Hematopoietic multipotent progenitor cell treated with erythropoietin and hydrocortisone succinate and interleukin-3 and kit ligand, for 15 days (in vitro differentiated cells): ENCODE measurements around the gene CDCA3.

ENCODE experiments used
- DNase-seq: peaks from one replicate; pipeline ENCODE4 v3.0.0-alpha.2; 2015; ENCODE audit warnings: low spot score

CDCA3 gene

DNA sequence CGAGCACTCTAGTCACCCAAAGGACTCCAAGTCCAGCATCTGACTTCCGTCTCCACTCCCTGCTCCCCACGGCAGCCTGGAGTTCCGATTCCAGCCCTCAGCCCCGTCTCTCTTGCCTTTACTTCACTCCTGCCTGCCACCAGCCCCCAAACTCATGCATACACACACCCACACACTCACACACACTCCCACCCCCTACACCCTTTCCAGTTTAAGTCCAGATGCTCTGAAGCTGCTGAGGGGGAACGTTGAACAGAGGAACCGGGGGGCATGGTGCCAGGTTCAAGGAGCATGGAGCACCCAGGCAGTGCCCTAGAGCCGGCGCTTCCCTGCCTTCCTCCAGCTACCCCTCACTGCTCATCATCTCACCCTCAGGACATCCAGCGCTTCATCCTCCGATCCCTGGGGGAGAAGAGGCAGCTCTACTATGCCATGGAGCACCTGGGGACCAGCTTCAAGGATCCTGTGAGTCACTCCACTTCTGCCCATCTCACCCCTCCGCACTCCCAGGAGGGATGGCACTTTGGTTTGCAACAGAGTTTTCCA is 19.6 kb downstream of the CDCA3 start:
- DNase-seq: no peak

DNA sequence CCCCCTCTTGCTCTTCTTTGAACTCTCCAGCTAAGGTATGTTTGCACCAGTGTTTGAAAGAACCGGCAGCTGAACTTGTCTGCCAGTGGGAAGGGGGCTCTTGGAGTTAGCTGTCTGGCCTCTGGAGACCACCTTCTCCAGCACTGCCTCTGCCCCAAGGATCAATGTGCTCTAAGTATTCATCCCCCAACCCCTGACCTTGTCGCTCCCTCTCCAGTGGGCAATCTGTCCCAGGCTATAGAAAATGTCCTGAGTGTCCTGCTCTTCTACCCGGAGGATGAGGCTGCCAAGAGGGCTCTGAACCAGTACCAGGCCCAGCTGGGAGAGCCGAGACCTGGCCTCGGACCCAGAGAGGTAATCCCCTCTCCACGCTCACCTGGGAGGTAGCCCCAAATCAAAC is 20.1 kb downstream of the CDCA3 start:
- DNase-seq: no peak

DNA sequence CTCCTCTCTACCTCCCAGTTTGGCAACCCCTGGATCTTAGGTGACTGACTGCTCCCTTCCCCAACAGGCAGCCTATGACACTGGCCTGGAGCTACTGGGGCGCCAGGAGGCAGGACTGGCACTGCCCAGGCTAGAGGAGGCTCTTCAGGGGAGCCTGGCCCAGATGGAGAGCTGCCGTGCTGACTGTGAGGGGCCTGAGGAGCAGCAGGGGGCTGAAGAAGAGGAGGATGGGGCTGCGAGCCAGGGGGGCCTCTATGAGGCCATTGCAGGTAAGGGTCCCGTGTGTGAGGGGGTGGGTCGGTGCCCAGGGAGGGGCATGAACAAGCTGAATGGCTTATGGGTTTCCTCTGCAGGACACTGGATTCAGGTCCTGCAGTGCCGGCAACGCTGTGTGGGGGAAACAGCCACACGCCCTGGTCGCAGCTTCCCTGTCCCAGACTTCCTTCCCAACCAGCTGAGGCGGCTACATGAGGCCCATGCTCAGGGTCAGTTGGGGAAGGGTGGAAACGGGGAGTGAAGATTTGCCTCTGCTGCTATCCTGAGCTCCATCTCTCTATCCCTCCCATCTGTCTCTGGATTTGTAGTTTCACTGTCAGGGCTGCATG is 20.7 kb downstream of the CDCA3 start:
- DNase-seq: no peak

DNA sequence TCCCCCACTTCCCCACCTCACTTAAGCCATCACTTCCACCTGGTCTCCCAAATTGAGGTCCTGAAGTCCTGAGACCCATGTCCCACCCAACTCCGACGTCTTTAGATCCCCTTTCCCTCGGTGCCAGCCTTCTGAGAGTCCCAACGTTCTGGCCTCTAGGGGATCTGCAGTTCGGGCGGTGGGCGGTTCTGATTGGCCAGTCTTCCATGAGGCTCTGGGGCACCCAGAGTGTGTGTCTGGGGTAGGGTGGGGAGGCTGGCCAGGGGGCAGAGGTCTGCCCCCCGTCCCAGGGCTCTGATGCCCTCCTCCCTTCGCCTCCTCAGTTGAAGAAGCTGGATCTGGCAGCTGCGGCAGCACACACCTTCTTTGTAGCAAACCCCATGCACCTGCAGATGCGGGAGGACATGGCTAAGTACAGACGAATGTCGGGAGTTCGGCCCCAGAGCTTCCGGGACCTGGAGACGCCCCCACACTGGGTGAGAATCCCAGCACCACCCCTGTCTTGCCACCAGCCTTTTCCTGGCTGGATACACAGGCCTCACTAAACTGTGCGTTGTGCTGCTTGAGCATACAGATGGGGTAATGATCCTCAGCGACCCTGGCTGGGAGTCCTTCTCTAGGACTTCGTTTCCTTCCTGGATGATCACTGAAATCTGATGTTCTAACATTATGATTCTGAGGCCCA is 21.4 kb downstream of the CDCA3 start:
- no peak for DNase-seq

DNA sequence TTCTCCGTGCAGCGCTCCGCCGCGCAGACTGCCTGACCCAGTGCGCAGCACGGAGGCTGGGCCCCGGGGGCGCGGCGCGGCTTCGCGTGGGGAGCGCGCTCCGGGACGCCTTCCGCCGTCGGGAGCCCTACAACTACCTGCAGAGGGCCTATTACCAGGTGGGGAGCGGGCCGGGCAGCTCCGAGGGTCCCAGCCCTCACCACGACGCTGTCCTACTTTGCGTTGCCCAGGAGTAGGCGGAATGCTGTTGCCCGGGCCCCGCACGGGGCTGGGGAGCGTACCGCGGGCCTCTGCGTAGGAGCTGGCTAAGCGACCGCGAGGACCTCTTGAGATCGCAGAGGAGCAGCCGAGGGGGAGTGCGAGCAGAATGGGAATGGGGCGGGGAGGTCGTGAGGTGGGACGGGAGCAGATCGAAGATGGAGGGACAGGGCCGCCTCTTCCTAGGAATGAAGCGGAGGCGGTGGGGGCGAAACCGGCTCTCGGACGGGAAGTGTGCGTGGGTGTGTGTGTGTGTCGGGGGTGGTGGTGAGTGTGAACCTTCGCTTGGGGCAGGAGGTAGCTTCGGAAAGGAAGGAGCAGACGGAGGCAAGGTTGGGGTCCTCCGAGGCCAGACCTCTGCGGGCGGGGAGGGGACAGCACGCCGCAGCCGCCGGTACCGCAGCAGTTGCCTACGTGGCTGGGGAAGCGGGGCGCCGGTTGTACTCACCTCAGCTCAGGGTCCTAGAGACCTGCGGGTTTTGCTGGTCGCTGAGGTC is 22.1 kb downstream of the CDCA3 start:
- no peak for DNase-seq

DNA sequence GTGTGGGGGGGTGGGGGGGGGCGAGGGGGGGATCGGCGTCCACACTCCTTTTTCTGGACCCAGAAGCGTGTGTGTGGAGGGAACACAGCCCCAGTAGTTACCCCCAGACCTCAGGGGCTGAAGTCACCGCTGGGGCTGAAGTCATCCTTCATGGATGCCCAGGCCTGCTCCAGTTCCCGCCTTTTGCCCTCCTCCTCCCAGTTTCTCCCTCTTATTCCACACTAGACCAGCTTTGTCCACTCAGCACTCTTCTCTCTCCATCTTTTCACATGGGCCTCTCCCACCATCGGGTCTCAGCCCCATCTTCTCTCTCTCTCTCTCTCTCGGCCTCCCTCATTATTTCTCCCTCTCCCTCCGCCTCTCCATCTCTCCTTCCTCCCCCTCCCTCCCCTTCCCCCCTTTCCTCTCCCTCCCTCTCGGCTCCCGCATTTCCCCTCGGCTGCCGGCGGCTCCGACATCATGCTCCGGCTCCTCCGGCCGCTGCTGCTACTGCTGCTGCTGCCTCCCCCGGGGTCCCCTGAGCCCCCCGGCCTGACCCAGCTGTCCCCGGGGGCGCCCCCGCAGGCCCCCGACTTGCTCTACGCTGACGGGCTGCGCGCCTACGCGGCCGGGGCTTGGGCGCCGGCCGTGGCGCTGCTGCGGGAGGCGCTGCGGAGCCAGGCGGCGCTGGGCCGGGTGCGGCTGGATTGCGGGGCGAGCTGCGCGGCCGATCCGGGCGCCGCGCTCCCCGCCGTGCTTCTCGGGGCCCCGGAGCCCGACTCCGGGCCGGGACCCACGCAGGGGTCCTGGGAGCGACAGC is 22.9 kb downstream of the CDCA3 start, which contains the start of gene P3H3:
Gene P3H3 (plus strand): TSS at position 426 of the 799 bp plus-strand sequence. CDS start 34 bp downstream, at position 460.
- DNase-seq: no peak

DNA sequence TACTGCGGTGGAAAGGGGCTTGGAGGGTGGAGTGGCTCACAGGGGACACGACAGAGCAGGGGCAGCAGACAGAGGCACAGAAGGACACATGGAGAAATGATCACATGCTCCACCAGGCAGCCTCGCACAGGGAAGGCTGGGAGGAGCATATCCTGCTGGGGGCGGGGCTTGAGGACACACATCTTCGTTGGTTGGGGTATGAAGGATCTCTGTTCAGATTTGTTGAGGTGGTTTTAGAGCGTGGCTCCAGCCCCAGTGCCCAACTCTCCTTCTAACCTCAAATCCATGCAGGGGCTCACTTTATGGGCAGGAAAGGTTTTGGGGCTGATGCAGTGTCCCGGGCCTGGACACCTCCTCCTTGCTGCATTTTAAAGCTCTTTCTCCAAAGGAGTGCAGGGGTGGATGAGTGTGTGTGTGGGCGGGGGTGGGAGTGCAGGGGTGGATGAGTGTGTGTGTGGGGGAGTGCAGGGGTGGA is 23.6 kb downstream of the CDCA3 start:
- DNase-seq: no peak

DNA sequence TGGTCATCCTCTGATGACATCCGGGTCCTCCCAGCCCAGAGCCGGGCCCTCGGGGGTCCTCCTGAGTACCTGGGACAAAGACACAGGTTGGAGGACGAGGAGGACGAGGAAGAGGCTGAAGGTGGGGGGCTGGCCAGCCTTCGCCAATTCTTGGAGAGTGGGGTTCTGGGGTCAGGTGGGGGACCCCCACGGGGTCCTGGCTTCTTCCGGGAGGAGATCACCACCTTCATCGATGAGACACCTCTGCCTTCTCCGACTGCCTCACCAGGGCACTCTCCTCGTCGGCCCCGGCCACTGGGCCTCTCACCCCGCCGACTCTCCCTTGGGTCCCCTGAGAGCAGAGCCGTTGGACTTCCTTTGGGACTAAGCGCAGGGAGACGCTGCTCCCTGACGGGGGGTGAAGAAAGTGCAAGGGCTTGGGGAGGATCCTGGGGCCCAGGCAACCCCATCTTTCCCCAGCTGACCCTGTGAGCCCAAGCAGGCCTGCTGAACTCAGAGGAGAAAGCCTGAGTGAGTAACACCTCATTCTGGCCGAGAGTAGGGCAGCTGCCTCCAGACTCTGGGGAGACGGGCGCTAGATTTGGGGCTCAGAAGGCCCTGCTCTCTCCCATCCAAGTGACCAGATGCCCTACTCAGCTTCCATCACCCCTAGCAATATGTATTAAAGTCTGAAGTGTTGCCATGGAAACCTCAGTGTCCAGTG is 24.2 kb downstream of the CDCA3 start:
- DNase-seq: no peak

DNA sequence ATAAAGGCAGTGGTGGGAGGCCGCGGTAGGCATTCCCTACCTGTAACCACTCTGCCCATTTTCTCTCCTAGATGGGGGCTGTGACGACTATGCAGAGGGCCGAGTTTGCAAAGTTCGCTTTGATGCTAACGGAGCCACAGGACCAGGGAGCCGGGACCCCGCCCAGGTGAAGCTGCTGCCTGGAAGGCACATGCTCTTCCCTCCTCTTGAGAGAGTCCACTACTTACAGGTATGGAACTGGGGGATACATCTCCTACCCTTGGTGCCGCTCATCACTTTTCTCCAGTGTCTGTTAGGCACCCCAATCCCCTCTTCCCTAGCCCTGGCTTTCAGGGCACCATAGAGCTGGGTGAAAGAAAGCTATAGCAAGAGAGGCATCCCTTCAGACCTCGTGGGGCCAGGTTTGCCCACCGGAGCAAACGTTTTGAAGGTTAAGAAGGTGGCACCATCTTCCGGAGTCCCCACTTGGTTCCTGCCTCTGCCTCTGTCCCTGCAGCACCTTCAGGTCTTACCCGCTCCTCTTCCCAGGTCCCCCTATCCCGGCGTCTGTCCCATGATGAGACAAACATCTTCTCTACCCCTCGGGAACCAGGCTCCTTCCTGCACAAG is 24.9 kb downstream of the CDCA3 start:
- no peak for DNase-seq

DNA sequence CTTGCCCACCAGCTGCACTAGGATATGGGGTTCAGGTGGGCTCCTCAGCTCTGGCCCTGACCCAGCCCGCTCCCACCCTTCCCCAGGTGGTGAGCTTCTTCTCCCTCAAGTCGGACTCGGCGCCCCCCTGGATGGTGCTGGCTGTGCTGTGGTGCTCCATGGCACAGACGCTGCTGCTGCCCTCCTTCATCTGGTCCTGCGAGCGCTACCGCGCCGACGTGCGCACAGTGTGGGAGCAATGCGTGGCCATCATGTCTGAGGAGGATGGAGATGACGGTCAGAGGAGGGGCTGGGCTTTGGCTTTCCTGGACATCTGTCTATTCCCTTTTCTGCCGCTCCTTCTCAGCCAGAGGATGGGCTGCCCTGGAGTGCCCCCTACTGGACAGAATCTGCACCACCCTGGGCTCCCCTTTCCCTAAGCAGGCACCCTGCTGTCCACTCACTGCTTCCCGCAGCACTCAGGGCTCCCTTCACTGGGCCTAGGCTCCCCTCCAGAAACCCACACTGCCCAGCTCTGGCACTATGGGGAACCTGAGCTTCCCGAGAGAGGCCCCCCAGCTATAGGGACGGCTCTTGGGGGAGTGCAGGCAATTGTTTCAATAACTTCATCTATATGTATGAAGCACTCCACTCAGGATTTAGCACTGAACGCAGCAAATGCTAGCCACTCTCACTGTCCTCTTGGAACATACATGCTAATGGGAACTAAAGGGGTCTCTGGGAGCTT is 25.5 kb downstream of the CDCA3 start:
- peak; percentile 76 for DNase-seq

DNA sequence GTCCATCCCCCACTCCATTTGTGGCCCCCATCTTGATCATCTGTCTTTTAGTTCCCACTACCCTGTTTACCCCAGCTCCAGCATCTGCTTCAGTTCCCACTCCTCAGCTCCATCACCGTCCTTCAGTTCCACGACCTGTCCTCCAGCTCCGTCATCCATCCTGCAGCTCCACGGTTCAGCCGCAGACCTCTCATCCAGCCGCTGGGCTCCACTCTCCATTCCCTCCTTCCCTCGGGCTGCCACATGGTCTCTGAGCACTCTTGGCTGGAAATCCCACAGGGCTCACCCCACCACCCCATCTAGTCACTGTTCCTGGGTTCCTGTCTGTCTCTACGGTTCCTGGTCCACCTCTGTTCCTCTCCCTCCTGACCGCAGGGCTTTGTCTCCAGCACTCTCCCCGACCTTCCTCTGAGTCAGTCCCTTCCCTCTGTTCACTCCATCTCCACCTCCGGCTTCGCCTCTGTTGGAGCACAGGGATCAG is 26.1 kb downstream of the CDCA3 start:
- DNase-seq: no peak

DNA sequence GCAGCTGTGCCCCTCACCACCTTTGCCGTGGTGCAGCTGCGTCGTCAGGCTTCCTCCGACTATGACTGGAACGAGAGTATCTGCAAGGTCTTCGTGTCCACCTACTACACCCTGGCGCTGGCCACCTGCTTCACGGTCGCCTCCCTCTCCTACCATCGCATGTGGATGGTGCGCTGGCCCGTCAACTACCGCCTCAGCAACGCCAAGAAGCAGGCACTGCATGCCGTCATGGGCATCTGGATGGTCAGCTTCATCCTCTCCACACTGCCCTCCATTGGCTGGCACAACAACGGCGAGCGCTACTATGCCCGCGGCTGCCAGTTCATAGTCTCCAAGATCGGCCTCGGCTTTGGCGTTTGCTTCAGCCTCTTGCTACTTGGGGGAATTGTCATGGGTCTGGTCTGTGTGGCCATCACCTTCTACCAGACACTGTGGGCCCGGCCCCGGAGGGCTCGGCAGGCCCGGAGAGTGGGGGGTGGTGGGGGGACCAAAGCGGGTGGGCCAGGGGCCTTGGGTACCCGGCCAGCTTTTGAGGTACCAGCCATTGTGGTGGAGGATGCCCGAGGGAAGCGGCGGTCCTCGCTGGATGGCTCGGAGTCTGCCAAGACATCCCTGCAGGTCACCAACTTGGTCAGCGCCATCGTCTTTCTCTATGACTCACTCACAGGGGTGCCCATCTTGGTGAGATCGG is 26.9 kb downstream of the CDCA3 start:
- no peak for DNase-seq

DNA sequence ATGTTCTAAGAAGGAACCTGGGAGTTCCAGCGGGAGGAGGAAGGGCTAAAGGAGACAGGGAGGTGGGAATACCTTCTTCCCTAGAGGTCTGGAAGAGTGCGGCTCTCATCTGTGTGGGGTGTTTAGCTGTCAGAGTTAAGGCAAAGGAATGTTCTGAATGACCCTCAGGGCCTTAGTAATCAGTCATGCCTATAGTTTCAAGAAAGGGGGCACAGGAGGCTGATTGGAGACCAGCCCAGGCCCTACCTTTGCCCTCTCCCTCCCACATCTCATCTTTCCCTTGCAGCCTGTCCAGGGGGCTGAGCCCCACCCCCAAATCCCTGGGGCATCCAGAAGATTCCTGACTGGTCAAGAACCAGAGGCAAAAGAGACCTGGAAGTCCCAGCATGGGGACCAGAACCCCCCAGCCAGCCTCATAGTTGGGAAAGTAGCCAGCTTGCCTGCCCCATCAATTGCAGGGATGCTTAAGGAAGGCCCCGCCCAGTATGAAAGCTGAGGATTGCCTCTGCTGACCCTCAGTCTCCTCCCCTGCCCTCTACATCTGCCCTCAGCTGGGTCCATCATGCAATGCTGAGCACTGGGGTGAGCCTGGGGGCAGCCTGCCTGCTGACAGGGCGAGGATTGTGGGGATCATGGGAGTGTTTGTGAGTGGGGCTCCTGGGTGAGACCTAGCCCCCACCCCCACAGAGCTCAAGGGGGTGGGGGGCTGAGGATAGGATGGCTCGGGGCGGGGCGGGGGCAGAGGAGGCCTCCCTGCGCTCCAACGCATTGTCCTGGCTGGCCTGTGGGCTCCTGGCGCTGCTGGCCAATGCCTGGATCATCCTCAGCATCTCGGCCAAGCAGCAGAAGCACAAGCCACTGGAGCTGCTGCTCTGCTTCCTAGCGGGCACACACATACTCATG is 27.7 kb downstream of the CDCA3 start:
- DNase-seq: no peak

DNA sequence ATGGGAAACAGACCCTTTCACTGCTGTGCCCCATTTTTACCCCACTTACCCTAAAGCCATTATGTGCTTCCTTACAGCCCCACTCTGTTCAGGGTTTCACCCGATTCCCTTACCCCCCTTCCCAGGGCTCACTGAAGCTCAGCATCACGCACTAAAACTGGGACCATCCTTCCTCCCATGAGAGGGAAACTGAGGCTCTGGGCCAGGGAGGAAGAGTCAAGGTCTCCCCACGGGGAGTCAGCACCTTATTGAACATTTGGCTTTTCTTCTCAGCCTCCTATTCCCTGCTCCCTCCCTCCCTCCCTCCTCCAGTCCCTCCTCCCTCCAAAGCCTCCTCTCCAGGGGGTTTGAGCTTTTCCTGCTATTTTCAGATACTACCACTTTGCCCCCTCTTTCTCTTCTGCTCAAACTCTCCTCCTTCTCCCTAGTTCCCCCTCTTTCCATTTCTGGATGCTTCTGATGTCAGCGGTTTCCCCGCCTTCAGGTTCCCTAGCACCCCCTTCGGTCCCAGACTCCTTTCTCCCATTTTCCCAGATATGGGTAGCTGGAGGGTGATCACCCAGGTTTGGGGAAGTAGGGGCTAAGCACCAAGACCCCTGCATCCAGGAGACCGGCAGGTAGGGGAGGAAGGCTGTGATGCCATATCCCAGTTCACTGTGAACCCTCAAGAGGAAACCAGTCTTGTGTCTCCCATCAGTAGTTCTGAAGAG is 28.5 kb downstream of the CDCA3 start:
- DNase-seq: no peak

DNA sequence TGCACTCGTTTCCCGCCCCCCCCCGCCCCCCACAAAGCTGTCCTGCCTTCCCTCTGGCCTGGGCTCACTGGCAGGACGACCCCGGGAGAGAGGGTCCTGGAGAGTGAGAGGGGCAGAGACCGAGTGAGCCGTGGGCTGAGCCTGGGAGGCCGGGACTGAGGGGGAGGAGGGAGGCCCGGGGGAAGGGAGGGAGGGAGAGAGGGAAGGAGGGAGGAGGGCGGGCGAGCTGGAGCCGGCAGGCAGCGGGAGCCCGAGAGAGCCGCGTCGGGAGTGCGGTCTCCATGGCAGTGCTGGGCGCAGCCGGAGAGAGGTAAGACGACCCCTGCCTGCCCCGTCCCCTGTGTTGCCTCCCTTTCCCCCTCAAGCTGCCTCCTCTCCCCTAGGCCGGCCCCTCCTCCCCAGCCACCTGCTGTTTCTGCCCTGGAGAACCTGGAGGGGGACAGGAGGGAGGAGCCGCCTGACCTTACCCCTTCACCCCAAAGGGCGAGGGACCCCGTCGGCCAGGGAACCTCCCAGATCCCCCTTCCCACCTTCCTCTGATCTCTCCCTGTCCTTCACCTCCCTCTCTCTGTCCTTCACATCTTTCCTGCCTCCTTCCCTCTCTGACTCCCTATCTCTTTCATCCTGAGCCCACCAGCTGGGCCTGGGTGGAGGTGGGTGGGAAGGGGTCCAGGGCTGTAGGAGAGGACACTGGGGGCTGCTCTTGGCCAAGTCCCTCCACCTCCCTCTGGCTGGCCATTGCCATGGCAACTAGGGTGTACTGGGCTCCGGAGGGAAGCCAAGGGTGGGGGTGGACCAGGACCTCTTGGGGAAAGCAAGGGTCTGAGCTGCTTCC is 29.3 kb downstream of the CDCA3 start, which contains the start of gene GPR162:
Gene GPR162 (plus strand): TSS at position 231 of the 835 bp plus-strand sequence. CDS start 2,078 bp downstream, outside the sequence.
- no peak for DNase-seq

DNA sequence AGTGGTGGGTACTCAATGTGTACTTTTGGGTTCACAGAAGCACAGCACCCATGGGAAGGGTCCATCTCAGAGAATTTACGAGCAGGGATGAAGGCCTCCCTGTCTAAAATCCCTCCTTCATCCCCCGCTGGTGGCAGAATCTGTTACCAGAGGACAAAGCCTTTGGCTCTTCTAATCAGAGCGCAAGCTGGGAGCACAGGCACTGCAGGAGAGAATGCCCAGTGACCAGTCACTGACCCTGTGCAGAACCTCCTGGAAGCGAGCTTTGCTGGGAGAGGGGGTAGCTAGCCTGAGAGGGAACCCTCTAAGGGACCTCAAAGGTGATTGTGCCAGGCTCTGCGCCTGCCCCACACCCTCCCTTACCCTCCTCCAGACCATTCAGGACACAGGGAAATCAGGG is 30.9 kb downstream of the CDCA3 start:
- DNase-seq: no peak
